Right forelimb (tissue), 1 donor: Measurements from ENCODE around the gene EPB41L2.
"Not testable (repeated sequence)": the region's sequence is repeated elsewhere in the genome, so short reads cannot be mapped to it uniquely, and the experiment has no call there.

Source experiments
- DNase-seq: peaks from one replicate; pipeline ENCODE4 v3.0.0-alpha.2; 2018

Gene EPB41L2

DNA sequence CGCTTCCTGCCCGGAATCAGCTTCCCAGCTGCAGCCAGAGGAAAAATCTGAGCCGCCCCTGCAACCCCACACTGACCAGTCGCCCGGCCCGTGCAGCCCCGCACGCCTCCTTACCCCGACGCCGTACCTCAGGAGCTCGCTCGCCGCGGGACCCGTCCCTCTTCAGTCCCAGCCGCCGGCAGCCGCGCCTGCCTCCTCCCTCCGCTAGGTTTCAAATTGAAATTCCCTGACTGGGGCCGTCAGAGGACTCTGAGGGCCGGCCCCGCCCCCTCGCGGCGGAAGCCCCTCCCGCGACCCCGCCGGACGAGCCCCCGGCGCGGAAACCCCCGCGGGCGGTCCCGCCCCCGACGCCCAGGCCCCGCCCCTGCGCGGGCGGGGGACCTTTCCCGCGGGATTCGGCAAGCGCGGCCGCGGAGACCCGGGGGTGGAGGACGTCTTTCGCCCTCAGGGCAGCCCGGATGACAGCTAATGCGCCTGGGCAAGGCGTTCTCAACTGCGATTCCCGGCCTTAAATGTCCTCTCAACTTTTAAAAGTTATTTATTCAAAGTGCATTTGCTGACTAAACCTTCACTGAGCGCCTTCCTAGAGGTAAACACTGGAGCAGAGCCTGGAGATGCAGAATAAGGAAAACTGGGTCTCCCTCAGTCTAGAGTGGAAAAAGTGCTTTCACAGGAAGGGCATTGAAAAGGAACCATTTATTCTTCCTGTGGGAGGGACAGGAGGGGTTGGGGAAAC lies at the start of gene EPB41L2:
Gene EPB41L2 (minus strand): TSS at position 218 of the 736 bp plus-strand sequence. CDS start 106,760 bp downstream, outside the sequence.
- DNase-seq, result peak; percentile 94

DNA sequence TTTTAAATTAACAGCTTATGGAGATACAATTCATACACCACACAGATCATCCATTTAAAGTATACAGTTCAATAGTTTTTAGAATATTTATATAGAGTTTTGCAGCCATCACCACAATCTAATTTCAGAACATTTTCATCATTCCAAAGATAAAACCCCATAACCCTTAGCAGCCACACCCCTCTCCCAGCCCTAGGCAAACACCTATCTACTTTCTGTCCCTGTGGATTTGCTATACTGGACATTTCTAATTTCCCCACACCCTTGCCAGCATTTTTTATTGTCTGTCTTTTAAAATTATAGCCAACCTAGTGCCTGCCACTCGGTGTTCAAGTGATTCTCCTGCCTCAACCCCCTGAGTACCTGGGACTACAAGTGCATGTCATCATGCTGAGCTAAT lies 49.2 kb upstream of the EPB41L2 start:
- DNase-seq, result no peak

DNA sequence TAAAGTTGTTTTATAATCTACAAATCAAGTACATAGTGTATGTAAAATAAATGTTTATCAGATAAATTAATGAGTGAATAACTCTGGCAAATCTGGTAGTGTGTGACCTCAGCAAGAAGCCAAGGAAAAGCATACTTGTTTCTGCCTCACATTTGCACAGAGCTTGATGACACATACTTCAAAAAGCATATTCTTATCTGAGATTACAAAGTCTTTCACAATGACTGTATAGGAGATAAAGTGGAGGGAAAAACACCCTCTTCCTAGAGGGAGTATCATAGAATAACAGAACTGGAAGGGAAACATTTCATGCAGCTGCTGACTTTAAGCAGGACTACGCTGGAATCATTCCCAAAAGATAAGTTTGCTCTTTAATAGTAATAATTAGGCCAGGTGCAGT lies 44.1 kb upstream of the EPB41L2 start:
- DNase-seq, result no peak

- DNase-seq, result no peak
Observed at GRCh38 chr6:131103901-131104300, 40.9 kb upstream of the EPB41L2 start.

DNA sequence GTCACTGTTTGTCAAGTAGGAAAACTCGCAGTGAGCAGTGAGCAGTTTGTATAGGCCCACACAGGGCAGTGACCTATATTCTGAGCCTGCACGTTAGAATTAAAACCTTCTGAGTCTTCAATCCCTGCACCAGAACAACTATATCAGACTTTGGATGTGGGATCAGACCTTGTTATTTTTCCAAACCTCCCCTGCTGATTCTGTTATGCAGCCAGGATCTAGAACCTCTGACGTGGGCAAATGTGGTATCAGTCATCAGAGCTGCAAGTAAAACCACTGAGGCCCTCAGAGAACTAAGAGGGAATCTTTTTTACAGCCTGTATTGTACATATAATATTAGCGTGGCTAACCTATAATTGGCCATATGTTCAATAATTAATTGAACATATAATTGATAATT lies 40.3 kb upstream of the EPB41L2 start:
- no peak for DNase-seq

DNA sequence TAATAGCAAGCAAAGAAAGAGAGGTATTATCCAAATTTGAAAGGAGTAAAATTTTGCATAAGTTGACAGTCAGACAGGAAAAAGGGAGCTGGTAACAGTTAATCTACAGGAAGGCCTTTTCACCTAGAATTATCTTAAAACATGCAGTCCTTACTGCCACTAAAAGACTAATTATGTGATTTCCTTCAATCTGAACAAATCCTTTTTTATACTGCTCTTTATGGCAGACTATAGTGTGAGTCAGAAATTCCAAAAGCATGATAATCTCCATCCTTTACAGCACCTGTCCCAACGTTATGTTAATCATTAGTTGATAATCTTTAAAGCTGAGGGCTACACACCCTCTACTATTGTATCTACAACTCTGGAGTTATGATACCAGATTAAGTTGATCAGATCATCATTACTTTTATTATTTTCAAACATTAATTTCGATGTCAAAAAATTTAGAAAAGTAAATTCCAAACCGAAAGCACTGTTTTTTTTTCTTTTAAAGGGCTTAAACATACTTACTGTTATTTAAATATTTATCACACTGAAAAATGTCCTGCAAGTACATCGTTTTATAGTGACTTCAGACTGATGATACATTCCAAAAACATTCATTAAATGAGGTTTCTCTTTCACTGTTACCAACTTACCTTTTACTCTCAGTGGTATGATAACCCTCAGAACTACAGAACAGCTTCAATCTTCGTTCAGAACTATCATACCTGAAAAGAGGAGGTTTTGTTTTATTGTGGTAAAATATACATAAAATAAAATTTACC lies 39.1 kb upstream of the EPB41L2 start:
- DNase-seq, result no peak

- DNase-seq, result no peak
Observed at GRCh38 chr6:131096786-131097185, 33.7 kb upstream of the EPB41L2 start.

GRCh38 chr6:131093334-131093733 lies 30.3 kb upstream of the EPB41L2 start:
- no peak for DNase-seq

- DNase-seq, result not testable (repeated sequence)
Observed at GRCh38 chr6:131091944-131092343, 28.9 kb upstream of the EPB41L2 start.

DNA sequence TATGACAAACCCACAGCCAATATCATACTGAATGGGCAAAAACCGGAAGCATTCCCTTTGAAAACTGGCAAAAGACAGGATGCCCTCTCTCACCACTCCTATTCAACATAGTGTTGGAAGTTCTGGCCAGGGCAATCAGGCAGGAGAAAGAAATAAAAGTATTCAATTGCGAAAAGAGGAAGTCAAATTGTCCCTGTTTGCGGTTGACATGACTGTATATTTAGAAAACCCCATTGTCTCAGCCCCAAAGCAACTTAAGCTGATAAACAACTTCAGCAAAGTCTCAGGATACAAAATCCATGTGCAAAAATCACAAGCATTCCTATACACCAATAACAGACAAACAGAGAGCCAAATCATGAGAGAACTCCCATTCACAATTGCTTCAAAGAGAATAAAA lies 27.3 kb upstream of the EPB41L2 start:
- DNase-seq, result not testable (repeated sequence)

DNA sequence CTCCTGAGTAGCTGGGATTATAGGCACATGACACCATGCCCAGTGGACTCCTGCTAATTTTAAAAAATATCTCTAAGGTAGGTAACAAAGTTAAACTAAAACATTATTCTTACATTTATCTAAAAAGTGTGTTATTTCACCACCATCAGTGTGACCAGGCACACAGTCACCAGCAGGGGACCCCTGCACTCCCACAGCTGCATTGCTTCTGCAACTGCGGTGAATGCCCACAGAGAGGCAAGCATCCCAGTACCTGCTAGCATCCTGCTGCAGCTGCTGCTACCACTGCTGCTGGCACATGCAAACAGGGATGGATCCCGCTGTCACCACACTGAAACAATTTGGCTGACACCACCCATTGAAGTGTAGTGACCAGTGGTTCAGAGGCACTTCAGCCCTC lies 21.9 kb upstream of the EPB41L2 start:
- no peak for DNase-seq

DNA sequence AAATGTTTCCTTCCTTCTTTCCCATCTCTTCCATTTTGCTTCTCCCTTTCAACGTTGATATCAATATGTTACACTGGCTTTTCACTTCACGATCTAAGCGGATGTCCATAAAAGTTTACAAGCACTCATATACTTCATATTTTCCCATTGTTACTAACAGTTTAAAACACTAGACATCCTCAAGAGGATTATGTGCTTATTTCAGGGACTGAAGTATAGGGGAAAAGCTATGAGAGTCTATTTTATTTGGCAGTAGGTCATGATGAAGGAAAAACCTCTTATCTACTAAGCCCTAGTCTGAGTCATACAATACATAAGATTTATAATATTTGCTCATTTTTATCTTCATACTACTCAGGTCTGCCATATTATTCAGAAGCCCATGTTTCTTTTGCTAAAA lies 20.6 kb upstream of the EPB41L2 start:
- no peak for DNase-seq

GRCh38 chr6:131082335-131082734 lies 19.3 kb upstream of the EPB41L2 start:
- DNase-seq, result no peak

DNA sequence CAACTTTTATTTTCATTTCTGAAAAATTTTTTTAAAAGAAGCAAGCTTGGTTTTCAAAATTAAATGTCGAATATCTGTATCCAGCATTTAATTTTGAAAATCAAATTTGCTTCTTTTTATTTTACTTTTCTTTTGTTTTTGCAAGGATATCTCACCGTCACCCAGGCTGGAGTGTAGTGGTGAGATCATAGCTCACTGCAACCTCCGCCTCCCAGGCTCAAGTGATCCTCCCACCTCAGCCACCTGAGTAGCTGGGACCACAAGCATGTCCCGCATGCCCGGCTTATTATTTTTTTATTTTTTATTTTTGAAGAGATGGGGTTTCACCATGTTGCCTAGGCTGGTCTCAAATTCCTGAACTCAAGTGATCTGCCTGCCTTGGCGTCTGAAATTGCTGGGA lies 17.0 kb upstream of the EPB41L2 start:
- DNase-seq, result no peak

GRCh38 chr6:131073577-131073976 lies 10.5 kb upstream of the EPB41L2 start:
- no peak for DNase-seq

DNA sequence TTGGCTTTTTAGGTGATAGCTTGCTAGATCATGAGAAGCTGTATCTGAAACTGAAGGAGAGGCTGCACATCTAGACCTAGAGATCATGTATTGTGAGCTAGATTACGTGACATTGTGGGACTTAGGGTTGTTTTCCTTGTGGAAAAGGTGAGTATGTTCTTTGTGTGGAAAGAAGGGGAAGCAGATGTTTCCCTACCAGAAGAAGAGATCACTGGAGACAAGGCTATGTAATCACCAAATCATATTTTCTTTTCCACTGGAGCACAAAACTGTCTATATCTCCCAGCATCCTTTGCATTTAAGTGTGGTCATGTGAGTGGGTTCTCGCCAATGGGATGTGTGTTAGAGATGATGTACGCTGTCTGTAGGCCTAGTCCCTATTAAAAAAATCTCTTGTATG lies 7.0 kb upstream of the EPB41L2 start:
- no peak for DNase-seq

DNA sequence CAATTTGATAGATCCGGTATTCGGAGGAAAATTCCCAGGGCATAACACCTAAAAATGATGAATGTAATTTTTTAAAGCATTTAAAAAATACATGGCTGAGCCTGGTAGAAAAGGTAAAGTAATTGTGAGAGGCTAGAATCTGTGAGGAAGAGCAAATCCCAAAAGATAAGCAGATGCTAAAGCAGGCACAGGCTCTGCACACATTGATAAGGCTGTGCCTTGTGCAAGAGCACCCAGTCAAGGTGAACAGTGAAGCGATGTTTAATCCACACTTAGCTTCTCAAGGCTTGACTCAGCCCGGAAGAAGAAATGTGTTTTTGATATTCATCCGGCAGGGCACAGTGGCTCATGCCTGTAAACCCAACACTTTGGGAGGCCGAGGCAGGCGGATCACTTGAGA lies 5.1 kb upstream of the EPB41L2 start:
- no peak for DNase-seq

DNA sequence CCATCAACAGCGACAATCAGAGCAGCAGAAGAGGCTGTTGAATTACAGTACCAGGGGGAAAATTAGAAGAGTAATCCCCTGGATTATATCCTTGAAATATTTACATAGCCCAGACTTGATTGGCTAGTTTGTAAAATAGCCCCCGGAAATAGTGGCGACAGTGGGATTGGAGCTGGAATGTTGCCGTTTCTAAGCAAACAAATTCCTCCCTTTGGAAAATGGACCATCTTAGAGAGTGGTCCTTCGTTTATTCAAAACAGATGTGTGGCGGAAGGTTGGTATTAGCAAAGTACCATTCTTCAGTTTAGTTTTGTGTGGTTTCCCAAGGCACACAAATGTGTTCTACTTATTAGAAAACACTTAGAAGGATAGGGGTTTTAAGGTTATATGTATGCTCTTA lies 4.5 kb upstream of the EPB41L2 start:
- no peak for DNase-seq

- no peak for DNase-seq
Observed at GRCh38 chr6:131065824-131066171, 2.8 kb upstream of the EPB41L2 start.

DNA sequence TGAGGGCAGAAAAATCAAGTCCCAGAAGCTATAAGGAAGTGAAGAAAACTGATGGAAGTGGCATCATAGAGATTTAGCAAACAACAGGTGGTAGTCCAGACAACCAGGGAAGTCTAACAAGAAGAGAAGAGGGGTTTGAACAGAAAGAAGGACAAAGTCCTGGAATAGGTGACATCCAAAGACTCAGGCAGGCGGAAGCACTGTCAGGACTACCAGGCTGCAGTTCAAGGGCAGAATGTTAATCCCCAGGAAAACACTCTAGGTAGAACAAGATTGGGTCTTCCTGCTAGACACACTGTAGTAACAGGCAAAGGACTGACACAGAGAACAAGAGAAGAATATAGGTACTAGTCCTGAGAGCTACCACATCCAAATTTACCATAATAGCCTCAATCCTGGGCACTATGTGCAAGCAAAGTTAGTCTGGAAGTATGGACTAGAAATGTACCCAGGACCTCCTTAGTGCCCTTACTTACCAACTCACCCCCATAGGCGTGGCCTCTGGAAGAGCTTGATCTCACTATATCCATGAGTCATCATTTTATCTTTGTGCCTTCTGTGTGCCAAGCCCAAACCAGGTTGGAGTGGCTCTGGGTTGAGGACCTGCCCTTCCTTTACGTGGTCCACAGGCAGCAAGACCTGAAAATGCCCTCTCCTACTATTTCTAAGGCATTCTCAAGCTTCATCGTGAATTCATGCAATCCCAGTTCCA lies 2.2 kb upstream of the EPB41L2 start:
- DNase-seq, result no peak

GRCh38 chr6:131063764-131064272 lies 773 bp upstream of the EPB41L2 start:
- no peak for DNase-seq

DNA sequence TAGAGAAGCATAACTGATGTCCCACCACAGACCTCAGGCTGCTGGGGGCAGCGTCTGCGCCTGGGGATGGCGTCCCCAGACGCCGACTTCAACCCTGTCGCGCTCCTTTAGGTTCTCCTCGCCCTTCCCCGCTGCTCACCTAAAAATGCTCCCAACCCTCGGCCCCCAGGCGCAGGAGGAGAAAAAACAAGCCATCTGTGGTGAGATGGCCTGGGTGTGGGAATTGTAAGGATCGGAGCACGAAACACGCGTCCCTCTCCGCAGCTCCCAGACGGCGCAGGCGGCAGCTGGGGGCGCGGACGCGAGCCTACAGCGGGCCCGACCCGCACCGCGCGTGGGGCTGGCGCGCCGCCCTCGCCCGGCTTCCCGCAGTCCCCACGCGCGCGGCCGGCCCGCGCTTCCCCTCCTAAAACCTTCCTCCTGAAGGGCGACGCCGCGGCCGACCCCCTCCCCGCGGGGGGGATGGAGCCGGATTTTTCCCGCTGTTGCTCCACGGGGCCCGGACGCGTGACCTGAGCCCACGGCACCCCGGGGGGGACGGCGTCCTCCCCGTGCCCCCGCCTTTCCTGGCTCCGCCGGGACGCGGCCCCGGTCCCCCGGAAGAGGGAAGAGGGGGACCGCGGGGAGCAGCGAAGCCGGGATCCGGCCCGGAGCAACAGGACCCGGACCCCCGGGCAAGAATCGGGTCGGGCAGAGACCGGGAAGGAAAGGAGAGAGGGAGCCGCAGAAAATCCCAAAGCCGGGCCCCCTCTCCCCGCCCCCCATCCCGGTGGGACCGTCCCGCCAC lies 611 bp downstream of the EPB41L2 start:
- peak; percentile 68 for DNase-seq

- DNase-seq, result no peak
Observed at GRCh38 chr6:131061751-131062119, 1.3 kb downstream of the EPB41L2 start.
